Hepatocyte (in vitro differentiated cells): ENCODE measurements around the gene CFAP221. TPM values are rescaled to one million over a fixed set of nuclear protein-coding genes. Genes with fewer than 3 reads are reported as not detected.

Source experiments
- DNase-seq: peaks from one replicate; pipeline ENCODE4 v3.0.0-alpha.2; 2016; ENCODE audit warnings: low spot score
- H2AFZ ChIP-seq: fragments of 200-600 bp; sonication (generic); 2 replicates; pipeline ENCODE4 v1.6.0; 2016; ENCODE audit warnings: antibody characterized with exemption, mild to moderate bottlenecking
- H3K27ac ChIP-seq: fragments of 200-600 bp; sonication (generic); 2 replicates; pipeline ENCODE4 v1.5.1; 2016; ENCODE audit warnings: mild to moderate bottlenecking
- H3K27me3 ChIP-seq: fragments of 200-600 bp; sonication (generic); 2 replicates; pipeline ENCODE4 v1.6.1; 2016
- H3K36me3 ChIP-seq: fragments of 200-600 bp; sonication (generic); replicated peaks from 2 replicates; pipeline ENCODE4 v1.5.1; 2016; ENCODE audit warnings: low read depth; ENCODE audit not compliant: insufficient read depth
- H3K4me1 ChIP-seq: fragments of 200-600 bp; sonication (generic); 2 replicates; pipeline ENCODE4 v1.5.1; 2016; ENCODE audit warnings: mild to moderate bottlenecking, moderate library complexity; ENCODE audit not compliant: insufficient read depth
- H3K4me2 ChIP-seq: fragments of 200-600 bp; sonication (generic); 2 replicates; pipeline ENCODE4 v1.6.0; 2016
- H3K4me3 ChIP-seq: fragments of 200-600 bp; sonication (generic); 2 replicates; pipeline ENCODE4 v1.5.1; 2016; ENCODE audit warnings: mild to moderate bottlenecking
- H3K79me2 ChIP-seq: fragments of 200-600 bp; sonication (generic); 2 replicates; pipeline ENCODE4 v1.6.0; 2017; ENCODE audit warnings: mild to moderate bottlenecking
- H3K9me2 ChIP-seq: fragments of 200-600 bp; sonication (generic); replicated peaks from 2 replicates; pipeline ENCODE4 v1.6.0; 2017; ENCODE audit warnings: mild to moderate bottlenecking; ENCODE audit not compliant: insufficient read depth
- H3K9me3 ChIP-seq: fragments of 200-600 bp; sonication (generic); 2 replicates; pipeline ENCODE4 v1.5.1; 2016; ENCODE audit warnings: low read depth, mild to moderate bottlenecking
- H4K20me1 ChIP-seq: fragments of 200-600 bp; sonication (generic); 2 replicates; pipeline ENCODE4 v1.6.0; 2016; ENCODE audit warnings: mild to moderate bottlenecking; ENCODE audit not compliant: insufficient read depth, poor library complexity, severe bottlenecking
- EZH2 ChIP-seq: fragments of 200-600 bp; sonication (generic); IDR thresholded peaks from 2 replicates; pipeline ENCODE4 v1.6.1; 2016; ENCODE audit warnings: antibody characterized with exemption, mild to moderate bottlenecking, borderline replicate concordance
- EZH2phosphoT487 ChIP-seq: fragments of 200-600 bp; sonication (generic); IDR thresholded peaks from one replicate; pipeline ENCODE4 v1.6.1; 2018; ENCODE audit warnings: antibody characterized with exemption, mild to moderate bottlenecking, low read depth, moderate library complexity; ENCODE audit not compliant: unreplicated experiment, severe bottlenecking
- WGBS: methylation state at CpG from one replicate; pipeline ENCODE4 v1.1.6; 2016; ENCODE audit warnings: low lambda C conversion rate; ENCODE audit errors: missing lambda C conversion rate; 5-methylcytosine and 5-hydroxymethylcytosine counted together
- polyA plus RNA-seq: library from polyadenylated mRNA; unstranded; fragments of >200 nt; fragmentation: Nextera tagmentation; extraction: Ambion mirVana; gene quantifications from 2 replicates; pipeline ENCODE4 v1.2.1, GENCODE V29; 2016
- total RNA-seq: library from RNA; depleted of rRNA; stranded (reverse); fragments of >200 nt; gene quantifications from 2 replicates; pipeline ENCODE4 v1.2.3, GENCODE V29; 2014
- TF ChIP-seq, protein P1 (sequence below): fragments of 200-600 bp; sonication (generic); IDR thresholded peaks from 2 replicates; pipeline ENCODE4 v1.5.1; 2016; ENCODE audit warnings: antibody characterized with exemption, mild to moderate bottlenecking; ENCODE audit not compliant: poor library complexity

Gene CFAP221
- total and polyA plus RNA-seq, 2 experiments from 2014 or later = 3.3 to 3.4 TPM

DNA sequence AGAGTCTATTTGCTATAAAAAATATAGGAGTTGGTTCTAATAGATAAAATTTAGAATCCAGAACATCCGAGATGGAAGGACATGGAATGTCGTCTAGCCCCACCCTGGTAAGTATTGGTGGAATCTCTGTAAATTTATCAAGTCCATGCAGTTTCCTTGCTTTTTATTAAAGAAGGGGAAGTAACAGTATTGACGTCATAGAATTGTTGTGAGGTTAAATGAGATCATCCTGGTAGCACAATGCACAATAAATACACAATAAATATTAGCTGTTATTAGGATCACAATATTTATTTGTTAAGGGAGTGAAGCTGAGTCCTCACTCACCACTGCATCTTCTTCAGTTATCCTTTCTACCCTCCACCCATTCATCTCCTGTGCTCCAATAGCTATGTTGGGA is 118.0 kb downstream of the CFAP221 start:
- Histone ChIP-seq H3K79me2 (no peaks in the 10 kb centered on the region), H3K4me1 (no peaks in the 10 kb centered on the region), H3K27ac (no peak overlapping the region), H3K9me2 (no peaks in the 10 kb centered on the region), H3K9me3 (no peaks in the 10 kb centered on the region), H4K20me1 (no peaks in the 10 kb centered on the region), H3K4me3 (no peak overlapping the region), H2AFZ (no peak overlapping the region), H3K4me2 (no peak overlapping the region), H3K27me3 (no peaks in the 10 kb centered on the region), H3K36me3 (no peaks in the 10 kb centered on the region)
- DNase-seq = no peak
- TF ChIP-seq EZH2 (no peak), EZH2phosphoT487 (no peak)
- TF ChIP-seq, protein P1, sequence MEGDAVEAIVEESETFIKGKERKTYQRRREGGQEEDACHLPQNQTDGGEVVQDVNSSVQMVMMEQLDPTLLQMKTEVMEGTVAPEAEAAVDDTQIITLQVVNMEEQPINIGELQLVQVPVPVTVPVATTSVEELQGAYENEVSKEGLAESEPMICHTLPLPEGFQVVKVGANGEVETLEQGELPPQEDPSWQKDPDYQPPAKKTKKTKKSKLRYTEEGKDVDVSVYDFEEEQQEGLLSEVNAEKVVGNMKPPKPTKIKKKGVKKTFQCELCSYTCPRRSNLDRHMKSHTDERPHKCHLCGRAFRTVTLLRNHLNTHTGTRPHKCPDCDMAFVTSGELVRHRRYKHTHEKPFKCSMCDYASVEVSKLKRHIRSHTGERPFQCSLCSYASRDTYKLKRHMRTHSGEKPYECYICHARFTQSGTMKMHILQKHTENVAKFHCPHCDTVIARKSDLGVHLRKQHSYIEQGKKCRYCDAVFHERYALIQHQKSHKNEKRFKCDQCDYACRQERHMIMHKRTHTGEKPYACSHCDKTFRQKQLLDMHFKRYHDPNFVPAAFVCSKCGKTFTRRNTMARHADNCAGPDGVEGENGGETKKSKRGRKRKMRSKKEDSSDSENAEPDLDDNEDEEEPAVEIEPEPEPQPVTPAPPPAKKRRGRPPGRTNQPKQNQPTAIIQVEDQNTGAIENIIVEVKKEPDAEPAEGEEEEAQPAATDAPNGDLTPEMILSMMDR = no peak
- WGBS = 92% methylated on average over 3 of the region's 3 CpGs

DNA sequence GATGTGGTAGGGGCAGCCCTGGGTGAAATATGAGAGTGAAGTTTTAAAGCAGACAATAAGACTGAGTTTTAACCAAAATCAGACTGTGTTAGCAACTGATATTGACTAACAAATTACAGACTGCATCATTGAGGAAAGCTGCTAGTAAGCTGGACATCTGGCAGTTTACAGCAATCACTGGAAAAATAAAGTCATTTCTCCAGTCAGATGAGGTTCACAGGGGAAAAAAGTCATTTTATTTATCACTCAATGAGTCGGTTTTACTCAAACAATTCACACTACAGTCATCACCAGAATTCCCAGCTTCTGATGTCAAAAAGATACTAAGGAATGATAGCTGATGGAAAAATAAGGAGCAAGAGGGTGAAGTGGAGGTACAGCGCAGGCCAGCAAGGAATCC is 124.3 kb downstream of the CFAP221 start:
- Histone ChIP-seq H3K79me2 (no peaks in the 10 kb centered on the region), H3K9me3 (no peaks in the 10 kb centered on the region), H3K36me3 (no peaks in the 10 kb centered on the region), H3K4me2 (no peak overlapping the region), H3K4me1 (no peaks in the 10 kb centered on the region), H4K20me1 (no peaks in the 10 kb centered on the region), H3K27ac (no peak overlapping the region), H3K9me2 (no peaks in the 10 kb centered on the region), H3K27me3 (no peaks in the 10 kb centered on the region), H2AFZ (no peak overlapping the region), H3K4me3 (no peak overlapping the region)
- 82% methylated on average over 2 of the region's 2 CpGs for WGBS
- DNase-seq = no peak
- TF ChIP-seq EZH2 (no peak), EZH2phosphoT487 (no peak)
- TF ChIP-seq, protein P1 = no peak

DNA sequence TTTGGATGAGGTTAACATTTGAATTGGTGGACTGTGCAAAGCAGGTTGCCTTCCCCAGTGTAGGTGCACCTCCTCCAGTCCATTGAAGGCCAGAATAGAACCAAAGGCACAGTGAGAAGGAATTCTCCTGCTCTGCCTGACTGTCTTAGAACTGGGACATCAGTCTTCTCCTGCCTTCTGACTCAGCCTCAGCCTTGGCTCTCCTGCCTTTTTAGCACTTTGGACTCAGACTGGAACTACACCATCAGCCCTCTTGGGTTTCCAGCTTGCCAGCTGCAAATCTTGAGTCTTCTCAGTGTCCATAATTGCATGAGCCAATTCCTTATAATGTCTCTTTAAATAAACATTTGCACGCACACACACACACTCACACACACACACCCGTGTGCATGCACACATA is 126.8 kb downstream of the CFAP221 start:
- Histone ChIP-seq H3K9me2 (no peaks in the 10 kb centered on the region), H4K20me1 (no peaks in the 10 kb centered on the region), H3K4me1 (no peaks in the 10 kb centered on the region), H3K4me2 (no peak overlapping the region), H2AFZ (no peak overlapping the region), H3K27me3 (no peaks in the 10 kb centered on the region), H3K36me3 (no peaks in the 10 kb centered on the region), H3K9me3 (no peaks in the 10 kb centered on the region), H3K4me3 (no peak overlapping the region), H3K27ac (no peak overlapping the region), H3K79me2 (no peaks in the 10 kb centered on the region)
- no peak for DNase-seq
- WGBS = 68% methylated on average over 2 of the region's 2 CpGs
- TF ChIP-seq EZH2 = no peak
- no peak for TF ChIP-seq EZH2phosphoT487
- TF ChIP-seq, protein P1 = no peak

GRCh38 chr2:119671752-119672151 is 127.5 kb downstream of the CFAP221 start:
- Histone ChIP-seq H3K36me3 (no peaks in the 10 kb centered on the region), H3K9me3 (no peaks in the 10 kb centered on the region), H2AFZ (no peak overlapping the region), H3K4me1 (no peaks in the 10 kb centered on the region), H4K20me1 (no peaks in the 10 kb centered on the region), H3K4me3 (no peak overlapping the region), H3K4me2 (no peak overlapping the region), H3K27me3 (no peaks in the 10 kb centered on the region), H3K79me2 (no peaks in the 10 kb centered on the region), H3K27ac (no peak overlapping the region), H3K9me2 (no peaks in the 10 kb centered on the region)
- DNase-seq = no peak
- TF ChIP-seq EZH2 (no peak), EZH2phosphoT487 (no peak)
- TF ChIP-seq, protein P1 = no peak
- 49% methylated on average over 6 of the region's 6 CpGs for WGBS
